Activated naive CD4-positive, alpha-beta T cell treated with anti-CD3 and anti-CD28 coated beads, Interleukin-2, amount 50 U/mL, for 24 hours (primary cell): ENCODE results near the gene BCL11A.
"Not testable (repeated sequence)": the region's sequence is repeated elsewhere in the genome, so short reads cannot be mapped to it uniquely, and the experiment has no call there.

ENCODE experiments used
- H3K27ac Mint-ChIP-seq: one replicate; pipeline ENCODE4 v1.8.0; 2021; ENCODE audit warnings: mild to moderate bottlenecking, mixed read lengths
- H3K27me3 Mint-ChIP-seq: one replicate; pipeline ENCODE4 v1.8.0; 2021; ENCODE audit warnings: mixed read lengths
- H3K36me3 Mint-ChIP-seq: one replicate; pipeline ENCODE4 v1.8.0; 2021; ENCODE audit warnings: mixed read lengths
- H3K4me1 Mint-ChIP-seq: one replicate; pipeline ENCODE4 v1.8.0; 2021; ENCODE audit warnings: mixed read lengths
- H3K4me3 Mint-ChIP-seq: one replicate; pipeline ENCODE4 v1.8.0; 2021; ENCODE audit warnings: mild to moderate bottlenecking, mixed read lengths
- H3K9me3 Mint-ChIP-seq: one replicate; pipeline ENCODE4 v1.8.0; 2021; ENCODE audit warnings: mixed read lengths

The BCL11A gene

DNA sequence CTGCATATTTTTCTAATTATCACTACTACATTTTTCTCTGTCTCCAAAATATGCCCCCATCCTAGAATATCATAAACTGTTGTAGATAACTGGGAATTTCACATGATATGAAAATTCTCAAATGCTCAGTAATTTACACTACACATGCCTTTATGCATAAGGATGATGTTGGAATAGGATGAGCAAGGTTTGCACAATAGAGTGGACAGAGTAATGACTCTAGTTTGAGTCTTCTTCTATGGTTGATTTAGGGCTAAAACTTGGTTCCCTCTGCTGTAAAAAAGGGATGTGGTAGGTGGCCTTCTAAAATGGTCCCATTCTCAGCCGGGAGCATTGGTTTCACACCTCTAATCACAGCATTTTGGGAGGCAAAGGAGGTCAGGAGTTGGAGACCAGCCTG is 129.9 kb downstream of the BCL11A start:
- H3K27ac Mint-ChIP-seq, result no peak overlapping the region
- H3K4me1 Mint-ChIP-seq, result no peaks in the 10 kb centered on the region
- H3K9me3 Mint-ChIP-seq, result no peaks in the 10 kb centered on the region
- no peaks in the 10 kb centered on the region for H3K36me3 Mint-ChIP-seq
- H3K4me3 Mint-ChIP-seq, result no peak overlapping the region
- H3K27me3 Mint-ChIP-seq, result peaks cover 8% of the 10 kb centered on the region

GRCh38 chr2:60422826-60423483 is 130.5 kb downstream of the BCL11A start:
- Mint-ChIP-seq H3K27ac (no peak overlapping the region), H3K4me3 (no peak overlapping the region), H3K9me3 (no peaks in the 10 kb centered on the region), H3K4me1 (no peaks in the 10 kb centered on the region), H3K36me3 (no peaks in the 10 kb centered on the region), H3K27me3 (peaks cover 8% of the 10 kb centered on the region)

DNA sequence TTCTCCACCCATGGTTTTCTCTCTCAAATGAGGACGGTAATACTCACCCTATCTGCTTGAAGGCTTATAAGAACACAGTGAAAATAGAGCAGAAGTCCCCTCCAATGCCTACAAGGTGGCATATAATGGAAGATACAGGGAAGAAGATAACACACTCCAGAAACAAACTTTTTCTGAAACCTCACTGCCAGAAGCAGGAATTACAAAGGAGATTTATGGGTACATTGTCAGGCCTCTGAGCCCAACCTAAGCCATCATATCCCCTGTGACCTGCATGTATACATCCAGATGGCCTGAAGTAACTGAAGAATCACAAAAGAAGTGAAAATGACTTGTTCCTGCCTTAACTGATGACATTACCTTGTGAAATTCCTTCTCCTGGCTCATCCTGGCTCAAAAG is 136.2 kb downstream of the BCL11A start:
- not testable (repeated sequence) for H3K36me3 Mint-ChIP-seq, H3K4me3 Mint-ChIP-seq, H3K27ac Mint-ChIP-seq, H3K4me1 Mint-ChIP-seq, H3K27me3 Mint-ChIP-seq, H3K9me3 Mint-ChIP-seq

GRCh38 chr2:60416221-60417008 is 137.0 kb downstream of the BCL11A start:
- no peak overlapping the region for H3K4me3 Mint-ChIP-seq
- H3K9me3 Mint-ChIP-seq, result no peaks in the 10 kb centered on the region
- H3K4me1 Mint-ChIP-seq, result no peaks in the 10 kb centered on the region
- H3K36me3 Mint-ChIP-seq, result no peaks in the 10 kb centered on the region
- H3K27me3 Mint-ChIP-seq, result peaks cover 1% of the 10 kb centered on the region
- no peak overlapping the region for H3K27ac Mint-ChIP-seq

DNA sequence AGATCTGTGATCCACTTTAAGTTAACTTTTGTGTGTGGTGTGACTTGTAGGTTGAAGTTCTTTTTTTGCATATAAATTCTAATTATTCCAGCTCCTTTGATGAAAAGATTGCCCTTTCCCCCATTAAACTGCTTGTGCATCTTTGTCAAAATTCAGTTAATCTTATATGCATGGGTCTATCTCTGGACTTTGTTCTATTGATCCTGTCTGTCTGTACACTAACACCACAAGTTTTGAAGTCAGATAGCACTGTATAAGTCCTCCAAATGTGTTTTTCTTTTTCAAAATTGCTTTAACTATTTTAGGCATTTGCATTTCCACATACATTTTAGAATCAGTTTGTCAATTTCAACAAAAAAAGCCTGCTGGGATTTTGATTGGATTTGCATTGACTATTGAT is 137.6 kb downstream of the BCL11A start:
- Mint-ChIP-seq H3K4me3 (no peak overlapping the region), H3K9me3 (no peaks in the 10 kb centered on the region), H3K27ac (no peak overlapping the region), H3K4me1 (no peaks in the 10 kb centered on the region), H3K36me3 (no peaks in the 10 kb centered on the region), H3K27me3 (peaks cover 1% of the 10 kb centered on the region)

GRCh38 chr2:60414495-60415138 is 138.8 kb downstream of the BCL11A start:
- H3K9me3 Mint-ChIP-seq, result no peaks in the 10 kb centered on the region
- no peaks in the 10 kb centered on the region for H3K27me3 Mint-ChIP-seq
- no peaks in the 10 kb centered on the region for H3K36me3 Mint-ChIP-seq
- no peak overlapping the region for H3K4me3 Mint-ChIP-seq
- no peak overlapping the region for H3K27ac Mint-ChIP-seq
- no peaks in the 10 kb centered on the region for H3K4me1 Mint-ChIP-seq

GRCh38 chr2:60413814-60414168 is 139.7 kb downstream of the BCL11A start:
- no peaks in the 10 kb centered on the region for H3K4me1 Mint-ChIP-seq
- H3K4me3 Mint-ChIP-seq, result no peak overlapping the region
- H3K9me3 Mint-ChIP-seq, result no peaks in the 10 kb centered on the region
- no peaks in the 10 kb centered on the region for H3K36me3 Mint-ChIP-seq
- no peaks in the 10 kb centered on the region for H3K27me3 Mint-ChIP-seq
- H3K27ac Mint-ChIP-seq, result no peak overlapping the region

- Mint-ChIP-seq H3K36me3 (no peaks in the 10 kb centered on the region), H3K27me3 (no peaks in the 10 kb centered on the region), H3K4me1 (no peaks in the 10 kb centered on the region), H3K9me3 (no peaks in the 10 kb centered on the region), H3K27ac (no peak overlapping the region), H3K4me3 (no peak overlapping the region)
Observed at GRCh38 chr2:60413069-60413813, 140.2 kb downstream of the BCL11A start.

GRCh38 chr2:60412620-60413019 is 140.8 kb downstream of the BCL11A start:
- H3K9me3 Mint-ChIP-seq, result no peaks in the 10 kb centered on the region
- H3K4me1 Mint-ChIP-seq, result no peaks in the 10 kb centered on the region
- H3K27me3 Mint-ChIP-seq, result no peaks in the 10 kb centered on the region
- no peak overlapping the region for H3K4me3 Mint-ChIP-seq
- no peaks in the 10 kb centered on the region for H3K36me3 Mint-ChIP-seq
- H3K27ac Mint-ChIP-seq, result no peak overlapping the region

DNA sequence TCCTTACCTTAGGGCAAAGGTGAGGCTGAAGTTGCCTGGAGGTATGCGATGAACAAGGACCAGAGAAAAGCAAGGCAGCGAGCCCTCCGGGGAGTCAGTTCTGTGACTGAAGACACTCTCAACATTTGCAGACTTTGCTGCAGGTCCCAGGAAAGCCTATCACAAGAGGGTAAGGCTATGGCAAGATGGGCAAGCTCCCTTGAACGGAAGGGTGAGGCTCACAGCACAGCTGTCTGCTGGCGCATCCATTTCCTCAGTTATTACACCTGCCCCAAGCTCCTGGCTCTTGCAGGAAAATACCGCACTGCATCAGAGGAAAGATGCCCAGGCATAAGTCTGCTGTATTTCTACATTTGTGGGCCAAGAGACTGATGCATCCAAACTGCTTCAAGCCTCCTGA is 141.4 kb downstream of the BCL11A start:
- Mint-ChIP-seq H3K4me3 (no peak overlapping the region), H3K36me3 (no peaks in the 10 kb centered on the region), H3K27ac (no peak overlapping the region), H3K9me3 (no peaks in the 10 kb centered on the region), H3K27me3 (no peaks in the 10 kb centered on the region), H3K4me1 (no peaks in the 10 kb centered on the region)

DNA sequence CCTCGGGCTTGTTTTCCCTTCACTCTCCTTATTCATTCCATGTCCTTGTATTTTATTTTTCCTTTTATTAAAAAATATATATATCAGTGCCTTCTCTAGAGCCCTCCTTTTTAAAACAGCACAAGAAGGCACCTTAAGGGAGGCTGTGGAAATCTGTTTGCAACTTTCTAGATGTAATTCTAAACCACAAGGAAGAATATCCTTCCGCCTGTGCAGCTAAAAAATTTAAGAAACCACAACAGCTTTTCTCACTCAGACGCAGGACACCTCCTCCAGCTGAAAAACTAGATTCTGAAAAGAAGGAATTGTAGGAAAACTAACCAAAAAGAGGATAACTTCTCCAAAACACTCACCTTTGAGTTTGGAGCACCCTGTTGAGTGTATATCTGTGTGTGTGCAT is 142.2 kb downstream of the BCL11A start:
- no peaks in the 10 kb centered on the region for H3K36me3 Mint-ChIP-seq
- no peaks in the 10 kb centered on the region for H3K27me3 Mint-ChIP-seq
- H3K4me3 Mint-ChIP-seq, result no peak overlapping the region
- no peaks in the 10 kb centered on the region for H3K4me1 Mint-ChIP-seq
- no peak overlapping the region for H3K27ac Mint-ChIP-seq
- no peaks in the 10 kb centered on the region for H3K9me3 Mint-ChIP-seq

DNA sequence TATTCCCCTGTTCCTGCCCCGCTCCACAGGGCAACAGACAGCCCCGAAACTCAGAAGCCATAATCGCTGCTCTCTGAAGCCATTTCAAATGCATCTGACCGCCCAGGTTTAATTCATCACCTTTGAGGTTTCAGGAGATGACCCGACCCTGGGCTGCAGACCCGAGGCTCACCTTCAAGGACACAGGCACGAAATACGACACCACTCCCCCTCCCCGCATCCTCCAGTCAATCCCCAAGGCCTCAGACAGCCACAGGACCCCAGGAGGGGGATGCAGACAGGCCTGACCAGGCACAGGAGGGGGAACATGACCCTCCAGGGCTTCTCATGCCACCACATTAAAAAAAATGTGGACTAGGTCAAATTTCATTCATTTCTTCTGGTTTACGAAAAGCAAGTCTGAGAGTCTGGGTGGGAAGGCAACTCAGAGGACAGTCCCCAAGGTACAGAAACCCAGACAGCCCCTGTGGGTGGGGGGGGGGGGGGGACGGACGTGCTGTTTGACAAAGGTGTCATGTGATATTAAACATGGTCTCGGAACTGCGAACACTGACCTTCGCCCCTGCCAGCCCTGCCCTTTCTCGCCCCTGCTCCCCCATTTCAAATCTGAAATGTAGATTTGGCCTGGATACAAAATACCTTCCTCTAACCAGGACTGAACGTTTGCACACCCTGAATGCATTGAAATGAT is 142.9 kb downstream of the BCL11A start:
- Mint-ChIP-seq H3K36me3 (no peaks in the 10 kb centered on the region), H3K27ac (no peak overlapping the region), H3K27me3 (no peaks in the 10 kb centered on the region), H3K9me3 (no peaks in the 10 kb centered on the region), H3K4me3 (no peak overlapping the region), H3K4me1 (no peaks in the 10 kb centered on the region)

DNA sequence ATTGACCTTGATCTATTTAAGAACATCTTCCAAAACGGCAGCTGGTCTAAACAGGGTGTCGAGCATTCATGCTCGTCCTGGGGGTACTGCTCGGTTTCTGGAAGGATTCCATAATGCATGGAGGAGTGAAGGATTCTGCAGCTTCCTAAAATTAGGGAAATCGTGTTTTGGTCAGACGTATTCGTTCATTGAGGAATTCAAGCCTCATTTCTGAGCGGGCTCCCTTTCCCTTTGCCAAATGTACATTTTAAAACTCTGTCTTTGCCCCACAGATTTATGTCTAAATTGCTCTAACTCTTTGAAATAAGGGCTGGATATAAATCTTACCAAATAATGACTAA is 144.0 kb downstream of the BCL11A start:
- no peaks in the 10 kb centered on the region for H3K36me3 Mint-ChIP-seq
- no peak overlapping the region for H3K27ac Mint-ChIP-seq
- no peaks in the 10 kb centered on the region for H3K27me3 Mint-ChIP-seq
- H3K9me3 Mint-ChIP-seq, result no peaks in the 10 kb centered on the region
- H3K4me1 Mint-ChIP-seq, result no peaks in the 10 kb centered on the region
- no peak overlapping the region for H3K4me3 Mint-ChIP-seq

DNA sequence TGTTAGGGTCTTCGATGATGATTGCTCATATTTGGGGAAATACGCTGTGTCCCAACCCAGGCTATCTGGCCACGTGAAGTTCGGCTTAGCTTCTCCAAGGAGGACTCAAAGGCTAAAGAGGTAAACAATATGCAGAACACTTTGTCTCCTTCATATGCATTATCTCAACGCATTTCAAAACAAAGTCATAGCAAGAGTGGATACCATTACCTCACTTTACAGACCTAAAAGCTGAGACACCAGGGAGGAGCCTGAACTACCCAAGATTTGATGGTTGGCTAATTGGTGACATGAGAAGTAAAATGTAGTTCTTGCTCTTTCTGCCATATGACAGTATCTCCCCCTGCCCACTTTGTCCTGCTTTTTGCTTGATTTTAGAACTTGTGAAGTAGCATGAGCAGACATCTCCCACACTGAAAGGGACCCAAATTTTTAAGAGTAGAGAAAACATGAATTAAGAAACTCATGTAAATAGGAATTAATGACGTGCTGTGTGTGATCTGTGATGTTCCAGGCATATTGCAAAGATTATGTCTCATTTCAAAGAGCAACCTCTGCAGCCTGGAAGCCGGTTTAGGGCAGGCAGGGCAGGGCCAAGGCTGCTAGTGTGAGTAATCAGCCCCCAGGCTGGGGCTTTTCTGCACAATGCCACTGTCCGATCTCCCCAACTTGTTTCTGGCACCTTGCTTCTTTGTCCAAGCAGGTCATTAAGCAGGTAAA is 144.5 kb downstream of the BCL11A start:
- Mint-ChIP-seq H3K9me3 (no peaks in the 10 kb centered on the region), H3K36me3 (no peaks in the 10 kb centered on the region), H3K27ac (no peak overlapping the region), H3K4me1 (no peaks in the 10 kb centered on the region), H3K27me3 (no peaks in the 10 kb centered on the region), H3K4me3 (no peak overlapping the region)

DNA sequence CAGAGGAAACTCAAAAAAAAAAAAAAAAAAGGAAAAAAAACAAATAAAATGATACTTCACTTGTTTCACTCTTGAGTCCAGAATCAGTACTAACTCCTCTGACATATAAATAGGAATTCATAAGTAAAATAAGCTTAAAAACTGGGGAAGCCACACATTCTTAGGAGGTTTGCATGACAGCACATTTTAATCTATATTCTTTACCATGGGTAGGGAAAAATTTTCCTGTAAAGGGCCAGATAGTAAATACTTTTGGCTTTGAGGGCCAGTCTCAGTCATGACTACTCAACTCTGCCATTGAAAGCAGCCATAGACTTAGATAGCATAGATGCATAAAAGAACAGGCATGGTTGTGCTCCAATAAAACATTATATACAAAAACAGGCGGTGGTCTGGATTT is 145.2 kb downstream of the BCL11A start:
- no peaks in the 10 kb centered on the region for H3K9me3 Mint-ChIP-seq
- H3K4me3 Mint-ChIP-seq, result no peak overlapping the region
- no peaks in the 10 kb centered on the region for H3K36me3 Mint-ChIP-seq
- H3K27ac Mint-ChIP-seq, result no peak overlapping the region
- no peaks in the 10 kb centered on the region for H3K4me1 Mint-ChIP-seq
- H3K27me3 Mint-ChIP-seq, result no peaks in the 10 kb centered on the region
